Hepatocyte (in vitro differentiated cells): ENCODE measurements around the gene LHX1. TPM values are rescaled to one million over a fixed set of nuclear protein-coding genes. Genes with fewer than 3 reads are reported as not detected.

Source experiments
- DNase-seq: peaks from one replicate; pipeline ENCODE4 v3.0.0-alpha.2; 2016; ENCODE audit warnings: low spot score
- H2AFZ ChIP-seq: fragments of 200-600 bp; sonication (generic); 2 replicates; pipeline ENCODE4 v1.6.0; 2016; ENCODE audit warnings: antibody characterized with exemption, mild to moderate bottlenecking
- H3K27ac ChIP-seq: fragments of 200-600 bp; sonication (generic); 2 replicates; pipeline ENCODE4 v1.5.1; 2016; ENCODE audit warnings: mild to moderate bottlenecking
- H3K27me3 ChIP-seq: fragments of 200-600 bp; sonication (generic); 2 replicates; pipeline ENCODE4 v1.6.1; 2016
- H3K36me3 ChIP-seq: fragments of 200-600 bp; sonication (generic); replicated peaks from 2 replicates; pipeline ENCODE4 v1.5.1; 2016; ENCODE audit warnings: low read depth; ENCODE audit not compliant: insufficient read depth
- H3K4me1 ChIP-seq: fragments of 200-600 bp; sonication (generic); 2 replicates; pipeline ENCODE4 v1.5.1; 2016; ENCODE audit warnings: mild to moderate bottlenecking, moderate library complexity; ENCODE audit not compliant: insufficient read depth
- H3K4me2 ChIP-seq: fragments of 200-600 bp; sonication (generic); 2 replicates; pipeline ENCODE4 v1.6.0; 2016
- H3K4me3 ChIP-seq: fragments of 200-600 bp; sonication (generic); 2 replicates; pipeline ENCODE4 v1.5.1; 2016; ENCODE audit warnings: mild to moderate bottlenecking
- H3K79me2 ChIP-seq: fragments of 200-600 bp; sonication (generic); 2 replicates; pipeline ENCODE4 v1.6.0; 2017; ENCODE audit warnings: mild to moderate bottlenecking
- H3K9me2 ChIP-seq: fragments of 200-600 bp; sonication (generic); replicated peaks from 2 replicates; pipeline ENCODE4 v1.6.0; 2017; ENCODE audit warnings: mild to moderate bottlenecking; ENCODE audit not compliant: insufficient read depth
- H3K9me3 ChIP-seq: fragments of 200-600 bp; sonication (generic); 2 replicates; pipeline ENCODE4 v1.5.1; 2016; ENCODE audit warnings: low read depth, mild to moderate bottlenecking
- H4K20me1 ChIP-seq: fragments of 200-600 bp; sonication (generic); 2 replicates; pipeline ENCODE4 v1.6.0; 2016; ENCODE audit warnings: mild to moderate bottlenecking; ENCODE audit not compliant: insufficient read depth, poor library complexity, severe bottlenecking
- EZH2 ChIP-seq: fragments of 200-600 bp; sonication (generic); IDR thresholded peaks from 2 replicates; pipeline ENCODE4 v1.6.1; 2016; ENCODE audit warnings: antibody characterized with exemption, mild to moderate bottlenecking, borderline replicate concordance
- EZH2phosphoT487 ChIP-seq: fragments of 200-600 bp; sonication (generic); IDR thresholded peaks from one replicate; pipeline ENCODE4 v1.6.1; 2018; ENCODE audit warnings: antibody characterized with exemption, mild to moderate bottlenecking, low read depth, moderate library complexity; ENCODE audit not compliant: unreplicated experiment, severe bottlenecking
- WGBS: methylation state at CpG from one replicate; pipeline ENCODE4 v1.1.6; 2016; ENCODE audit warnings: low lambda C conversion rate; ENCODE audit errors: missing lambda C conversion rate; 5-methylcytosine and 5-hydroxymethylcytosine counted together
- polyA plus RNA-seq: library from polyadenylated mRNA; unstranded; fragments of >200 nt; fragmentation: Nextera tagmentation; extraction: Ambion mirVana; gene quantifications from 2 replicates; pipeline ENCODE4 v1.2.1, GENCODE V29; 2016
- small RNA-seq: library from RNA; depleted of rRNA; stranded (forward); fragments of <200 nt; gene quantifications from one replicate; pipeline ENCODE3, GENCODE V24; 2014
- total RNA-seq: library from RNA; depleted of rRNA; stranded (reverse); fragments of >200 nt; gene quantifications from 2 replicates; pipeline ENCODE4 v1.2.3, GENCODE V29; 2014
- TF ChIP-seq, protein P1 (sequence below): fragments of 200-600 bp; sonication (generic); IDR thresholded peaks from 2 replicates; pipeline ENCODE4 v1.5.1; 2016; ENCODE audit warnings: antibody characterized with exemption, mild to moderate bottlenecking; ENCODE audit not compliant: poor library complexity

LHX1 gene
- total and polyA plus RNA-seq, 2 experiments from 2014 or later = 0.35 TPM; not detected in 1

DNA sequence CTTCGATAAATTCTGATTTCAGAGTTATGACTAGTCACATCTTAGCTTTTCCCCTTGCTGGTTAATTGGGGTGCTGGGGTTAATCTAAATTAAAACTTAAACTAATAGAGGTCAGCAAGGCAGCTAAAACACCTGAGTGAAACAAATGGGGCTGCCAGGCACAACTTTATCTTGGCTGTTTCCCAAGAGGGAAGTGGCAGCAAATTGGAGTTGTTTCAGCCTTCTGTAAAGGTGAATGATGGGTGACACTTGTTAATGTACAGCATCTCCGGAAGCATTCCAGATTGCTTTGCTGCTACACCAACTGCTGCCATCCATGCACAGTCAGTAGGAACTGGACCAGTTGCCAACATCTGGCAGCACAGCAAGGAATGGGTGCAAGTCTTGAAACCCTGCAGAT lies 55.4 kb downstream of the LHX1 start:
- no peak overlapping the region for H3K4me2 ChIP-seq
- no peak for DNase-seq
- TF ChIP-seq EZH2phosphoT487 (no peak), EZH2 (no peak)
- TF ChIP-seq, protein P1, sequence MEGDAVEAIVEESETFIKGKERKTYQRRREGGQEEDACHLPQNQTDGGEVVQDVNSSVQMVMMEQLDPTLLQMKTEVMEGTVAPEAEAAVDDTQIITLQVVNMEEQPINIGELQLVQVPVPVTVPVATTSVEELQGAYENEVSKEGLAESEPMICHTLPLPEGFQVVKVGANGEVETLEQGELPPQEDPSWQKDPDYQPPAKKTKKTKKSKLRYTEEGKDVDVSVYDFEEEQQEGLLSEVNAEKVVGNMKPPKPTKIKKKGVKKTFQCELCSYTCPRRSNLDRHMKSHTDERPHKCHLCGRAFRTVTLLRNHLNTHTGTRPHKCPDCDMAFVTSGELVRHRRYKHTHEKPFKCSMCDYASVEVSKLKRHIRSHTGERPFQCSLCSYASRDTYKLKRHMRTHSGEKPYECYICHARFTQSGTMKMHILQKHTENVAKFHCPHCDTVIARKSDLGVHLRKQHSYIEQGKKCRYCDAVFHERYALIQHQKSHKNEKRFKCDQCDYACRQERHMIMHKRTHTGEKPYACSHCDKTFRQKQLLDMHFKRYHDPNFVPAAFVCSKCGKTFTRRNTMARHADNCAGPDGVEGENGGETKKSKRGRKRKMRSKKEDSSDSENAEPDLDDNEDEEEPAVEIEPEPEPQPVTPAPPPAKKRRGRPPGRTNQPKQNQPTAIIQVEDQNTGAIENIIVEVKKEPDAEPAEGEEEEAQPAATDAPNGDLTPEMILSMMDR = no peak
- H3K4me1 ChIP-seq = no peaks in the 10 kb centered on the region
- no peaks in the 10 kb centered on the region for H3K9me2 ChIP-seq
- H3K27ac ChIP-seq = no peak overlapping the region
- 87% methylated on average over 2 of the region's 2 CpGs for WGBS
- H2AFZ ChIP-seq = no peak overlapping the region
- peaks cover 3% of the 10 kb centered on the region for H3K79me2 ChIP-seq
- H4K20me1 ChIP-seq = no peaks in the 10 kb centered on the region
- H3K36me3 ChIP-seq = no peaks in the 10 kb centered on the region
- H3K27me3 ChIP-seq = no peaks in the 10 kb centered on the region
- no peak overlapping the region for H3K4me3 ChIP-seq
- H3K9me3 ChIP-seq = no peaks in the 10 kb centered on the region

DNA sequence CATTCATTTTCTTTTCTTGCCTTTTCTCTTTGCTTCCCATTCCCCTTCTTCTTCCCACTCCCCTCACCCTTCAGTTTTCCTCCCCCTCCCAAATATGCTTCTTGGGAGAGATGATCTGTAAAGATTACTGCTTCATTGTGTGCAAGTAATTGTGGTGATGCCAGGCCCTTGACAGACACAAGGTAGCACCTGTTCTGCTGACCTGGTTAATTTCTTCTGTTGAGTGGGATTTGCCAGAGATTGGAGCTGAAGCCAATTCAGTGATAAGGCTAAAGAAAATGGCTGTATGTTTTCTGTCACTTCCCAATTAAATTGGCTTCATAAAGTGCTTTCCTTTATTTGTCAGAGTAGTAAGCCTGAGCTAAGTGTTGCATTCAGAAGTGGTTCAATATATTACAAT lies 56.0 kb downstream of the LHX1 start:
- peaks cover 3% of the 10 kb centered on the region for H3K79me2 ChIP-seq
- TF ChIP-seq EZH2 (no peak), EZH2phosphoT487 (no peak)
- TF ChIP-seq, protein P1 = no peak
- no peak overlapping the region for H3K4me2 ChIP-seq
- no peak overlapping the region for H3K4me3 ChIP-seq
- no peaks in the 10 kb centered on the region for H3K9me2 ChIP-seq
- H3K4me1 ChIP-seq = no peaks in the 10 kb centered on the region
- no peak overlapping the region for H2AFZ ChIP-seq
- no peaks in the 10 kb centered on the region for H4K20me1 ChIP-seq
- H3K27ac ChIP-seq = no peak overlapping the region
- H3K36me3 ChIP-seq = no peaks in the 10 kb centered on the region
- no peak for DNase-seq
- H3K27me3 ChIP-seq = no peaks in the 10 kb centered on the region
- no peaks in the 10 kb centered on the region for H3K9me3 ChIP-seq

Small RNA genes within 50 kb of the gene (small RNA-seq; reads per million reads assigned to genes)
- gene AC243773.2 = not detected

Other genes with a start within 250 kb of the LHX1 start
- gene AATF, start 11.5 kb downstream of the LHX1 start, total RNA-seq = 31.2 and 35.2 TPM in 2 replicates
- 35.7 and 43.3 TPM in 2 replicates for gene AATF, start 11.5 kb downstream of the LHX1 start, polyA plus RNA-seq